AG04450 (cell line): ENCODE data around the gene GLDC. TPM values are rescaled to one million over a fixed set of nuclear protein-coding genes. Genes with fewer than 3 reads are reported as not detected.

Experiments
- CTCF ChIA-PET: fragments of 300-600, 350-600 bp; formaldehyde crosslinking; extraction: SDS; loops from one replicate; lab custom pipeline; 2022; ENCODE audit warnings: antibody characterized with exemption, inconsistent platforms; lab: Charles Lee
- POLR2A ChIA-PET: fragments of 350-600 bp; formaldehyde crosslinking; extraction: SDS; loops from one replicate; lab custom pipeline; 2021; ENCODE audit warnings: antibody characterized with exemption, inconsistent platforms; lab: Yijun Ruan, JAX
- DNase-seq: peaks from one replicate; pipeline ENCODE4 v3.0.0-alpha.2; 2011; ENCODE audit warnings: low read depth, low spot score
- H3K27ac ChIP-seq: one replicate; pipeline ENCODE4 v1.5.1; 2012; ENCODE audit warnings: low read depth, low read length, control low read depth
- H3K27me3 ChIP-seq: one replicate; pipeline ENCODE4 v1.6.0; 2012; ENCODE audit warnings: low read length; ENCODE audit not compliant: control insufficient read depth, insufficient read depth
- H3K4me3 ChIP-seq: 2 replicates; pipeline ENCODE4 v1.5.1; 2011; ENCODE audit warnings: mild to moderate bottlenecking, low read depth, low read length, control low read depth
- H3K9me3 ChIP-seq: 2 replicates; pipeline ENCODE4 v1.5.1; 2012; ENCODE audit warnings: low read length; ENCODE audit not compliant: control insufficient read depth, insufficient read depth
- CTCF ChIP-seq: IDR thresholded peaks from 2 replicates; pipeline ENCODE4 v1.5.1; 2011; ENCODE audit warnings: low read depth, low read length, control low read depth, inconsistent platforms
- polyA plus RNA-seq: library from polyadenylated mRNA; depleted of rRNA; stranded (reverse); fragments of >200 nt; gene quantifications from 2 replicates; pipeline ENCODE4 v1.2.3, GENCODE V29; 2011

Gene GLDC
- polyA plus RNA-seq, 1 experiment = 0.20 TPM

- H3K4me3 ChIP-seq = no peak overlapping the region
- no peak for TF ChIP-seq CTCF
- no peak for DNase-seq
- POLR2A ChIA-PET = no interaction called here
- no peak overlapping the region for H3K27ac ChIP-seq
- CTCF ChIA-PET = interaction anchor here (0.6 to 3.7 kb wide), 3 partner anchors 10 to 93 kb away, joined by 3 to 31 read pairs (median 4); no protein-coding TSS in a partner anchor
- H3K9me3 ChIP-seq = no peaks in the 10 kb centered on the region
- no peaks in the 10 kb centered on the region for H3K27me3 ChIP-seq
Observed at GRCh38 chr9:6677803-6678202, 32.3 kb upstream of the GLDC start.

GRCh38 chr9:6676254-6676921, 30.9 kb upstream of the GLDC start:
- no peak for TF ChIP-seq CTCF
- H3K27me3 ChIP-seq = no peaks in the 10 kb centered on the region
- CTCF ChIA-PET = interaction anchor here (3.7 kb wide), 1 partner anchor 9 kb away, joined by 31 read pairs; no protein-coding TSS in a partner anchor

GRCh38 chr9:6675268-6675667, 29.7 kb upstream of the GLDC start:
- no peak overlapping the region for H3K27ac ChIP-seq
- no peak overlapping the region for H3K4me3 ChIP-seq
- H3K27me3 ChIP-seq = no peaks in the 10 kb centered on the region
- ChIA-PET CTCF (interaction anchor here (3.7 kb wide), 1 partner anchor 8 kb away, joined by 31 read pairs; no protein-coding TSS in a partner anchor), POLR2A (no interaction called here)
- DNase-seq = no peak
- H3K9me3 ChIP-seq = no peaks in the 10 kb centered on the region
- no peak for TF ChIP-seq CTCF

More at GRCh38 chr9:6676254-6676921, 30.9 kb upstream of the GLDC start:
- Histone ChIP-seq H3K9me3 (no peaks in the 10 kb centered on the region), H3K27ac (no peak overlapping the region), H3K4me3 (no peak overlapping the region)
- POLR2A ChIA-PET = interaction anchor here (0.7 kb wide), 1 partner anchor 604 kb away, joined by 8 read pairs; no protein-coding TSS in a partner anchor
- no peak for DNase-seq

- H3K27me3 ChIP-seq = no peaks in the 10 kb centered on the region
- TF ChIP-seq CTCF = no peak
- no peaks in the 10 kb centered on the region for H3K9me3 ChIP-seq
- ChIA-PET POLR2A (no interaction called here), CTCF (interaction anchor here (3.1 kb wide), 1 partner anchor 89 kb away, joined by 10 read pairs; no protein-coding TSS in a partner anchor)
- no peak overlapping the region for H3K4me3 ChIP-seq
- DNase-seq = no peak
- no peak overlapping the region for H3K27ac ChIP-seq
Observed at GRCh38 chr9:6673326-6674025, 27.9 kb upstream of the GLDC start.
